ENCODE measurements around the gene TDRD3. TPM values are rescaled to one million over a fixed set of nuclear protein-coding genes. Genes with fewer than 3 reads are reported as not detected.

TDRD3 gene
- total RNA-seq, 1 donor from 2014 or later, result 46.6 TPM

DNA sequence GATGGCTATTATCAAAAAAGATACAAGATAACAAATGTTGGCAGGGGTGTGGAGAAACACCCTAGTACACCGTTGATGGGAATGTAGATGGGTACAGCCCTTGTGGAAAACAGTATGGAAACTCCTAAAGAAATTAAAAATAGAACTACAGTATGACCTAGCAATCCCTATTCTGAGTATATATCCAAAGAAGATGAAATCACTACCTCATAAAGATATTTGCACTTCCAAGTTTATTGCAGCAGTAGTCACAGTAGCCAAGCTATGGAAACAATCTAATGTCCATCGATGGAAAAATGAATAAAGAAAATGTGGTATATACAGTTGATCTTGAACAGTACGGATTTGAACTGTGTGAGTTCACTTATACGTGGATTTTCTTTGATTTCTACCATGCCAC, 28.3 kb downstream of the TDRD3 start:
- Histone ChIP-seq H3K27ac (replicated peaks) (no peak overlapping the region), H3K27me3 (ENCODE audit: low read depth) (no peaks in the 10 kb centered on the region), H3K4me1 (peaks cover 19% of the 10 kb centered on the region), H3K36me3 (no peaks in the 10 kb centered on the region), H3K4me3 (no peak overlapping the region), H3K9me3 (replicated peaks) (peaks cover 13% of the 10 kb centered on the region)
- DNase-seq, result no peak
- intact Hi-C loops (cut with micrococcal nuclease), result no loop called here
- TF ChIP-seq, protein P1, sequence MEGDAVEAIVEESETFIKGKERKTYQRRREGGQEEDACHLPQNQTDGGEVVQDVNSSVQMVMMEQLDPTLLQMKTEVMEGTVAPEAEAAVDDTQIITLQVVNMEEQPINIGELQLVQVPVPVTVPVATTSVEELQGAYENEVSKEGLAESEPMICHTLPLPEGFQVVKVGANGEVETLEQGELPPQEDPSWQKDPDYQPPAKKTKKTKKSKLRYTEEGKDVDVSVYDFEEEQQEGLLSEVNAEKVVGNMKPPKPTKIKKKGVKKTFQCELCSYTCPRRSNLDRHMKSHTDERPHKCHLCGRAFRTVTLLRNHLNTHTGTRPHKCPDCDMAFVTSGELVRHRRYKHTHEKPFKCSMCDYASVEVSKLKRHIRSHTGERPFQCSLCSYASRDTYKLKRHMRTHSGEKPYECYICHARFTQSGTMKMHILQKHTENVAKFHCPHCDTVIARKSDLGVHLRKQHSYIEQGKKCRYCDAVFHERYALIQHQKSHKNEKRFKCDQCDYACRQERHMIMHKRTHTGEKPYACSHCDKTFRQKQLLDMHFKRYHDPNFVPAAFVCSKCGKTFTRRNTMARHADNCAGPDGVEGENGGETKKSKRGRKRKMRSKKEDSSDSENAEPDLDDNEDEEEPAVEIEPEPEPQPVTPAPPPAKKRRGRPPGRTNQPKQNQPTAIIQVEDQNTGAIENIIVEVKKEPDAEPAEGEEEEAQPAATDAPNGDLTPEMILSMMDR (IDR thresholded peaks at IDR 0.05; ENCODE audit: borderline replicate concordance), result no peak

DNA sequence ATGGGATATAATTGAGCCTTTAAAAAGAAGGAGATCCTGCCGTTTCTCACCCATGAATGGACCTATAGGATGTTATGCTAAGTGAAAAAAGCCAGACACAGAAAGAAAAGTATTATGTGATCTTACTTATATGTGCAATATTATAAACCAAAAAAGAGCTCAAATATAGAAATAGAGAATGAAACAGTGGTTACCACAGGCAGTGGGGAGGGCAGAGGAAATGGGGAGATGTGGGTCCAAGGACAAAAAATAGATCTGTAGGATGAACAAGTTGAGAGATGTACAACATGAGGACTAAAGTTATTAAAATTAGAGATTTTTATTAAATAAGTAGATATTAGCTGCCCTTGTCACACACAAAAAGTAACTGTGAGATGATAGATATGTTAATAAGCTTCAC, 29.1 kb downstream of the TDRD3 start:
- peaks cover 19% of the 10 kb centered on the region for H3K4me1 ChIP-seq
- H3K36me3 ChIP-seq, result no peaks in the 10 kb centered on the region
- DNase-seq, result no peak
- intact Hi-C loops (cut with micrococcal nuclease), result no loop called here
- no peak overlapping the region for H3K4me3 ChIP-seq
- H3K27me3 ChIP-seq (ENCODE audit: low read depth), result no peaks in the 10 kb centered on the region
- no peak overlapping the region for H3K27ac ChIP-seq (replicated peaks)
- H3K9me3 ChIP-seq (replicated peaks), result peaks cover 7% of the 10 kb centered on the region
- TF ChIP-seq, protein P1 (IDR thresholded peaks at IDR 0.05; ENCODE audit: borderline replicate concordance), result no peak

DNA sequence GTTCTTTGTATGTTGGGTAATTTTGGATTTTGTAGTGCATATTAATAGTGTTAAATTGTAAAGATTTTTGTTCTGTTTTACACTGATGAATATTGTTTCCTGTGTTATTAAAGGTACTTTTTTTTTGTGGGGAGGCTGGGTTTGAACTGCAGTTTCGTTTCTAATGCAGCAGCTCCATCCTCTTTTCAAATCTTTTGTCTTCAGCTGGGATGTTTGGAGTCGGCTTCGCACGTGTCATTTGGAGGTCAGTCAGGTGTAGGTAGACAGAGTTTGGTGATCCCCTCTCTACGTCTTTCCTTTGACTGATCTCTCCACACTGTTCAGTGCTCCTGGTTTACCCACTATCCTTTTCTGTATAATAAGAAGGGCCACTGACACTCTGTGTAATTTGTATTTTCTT, 30.3 kb downstream of the TDRD3 start:
- intact Hi-C loops (cut with micrococcal nuclease), result no loop called here
- H3K36me3 ChIP-seq, result no peaks in the 10 kb centered on the region
- H3K4me1 ChIP-seq, result peaks cover 11% of the 10 kb centered on the region
- TF ChIP-seq, protein P1 (IDR thresholded peaks at IDR 0.05; ENCODE audit: borderline replicate concordance), result no peak
- peaks cover 5% of the 10 kb centered on the region for H3K9me3 ChIP-seq (replicated peaks)
- no peaks in the 10 kb centered on the region for H3K27me3 ChIP-seq (ENCODE audit: low read depth)
- H3K27ac ChIP-seq (replicated peaks), result no peak overlapping the region
- H3K4me3 ChIP-seq, result no peak overlapping the region
- DNase-seq, result no peak

GRCh38 chr13:60431108-60431700, 34.2 kb downstream of the TDRD3 start:
- Histone ChIP-seq H3K27ac (replicated peaks) (no peak overlapping the region), H3K4me3 (no peak overlapping the region), H3K9me3 (replicated peaks) (peaks cover 9% of the 10 kb centered on the region), H3K4me1 (no peaks in the 10 kb centered on the region), H3K36me3 (no peaks in the 10 kb centered on the region), H3K27me3 (ENCODE audit: low read depth) (no peaks in the 10 kb centered on the region)
- intact Hi-C loops (cut with micrococcal nuclease), result no loop called here
- no peak for DNase-seq
- TF ChIP-seq, protein P1 (IDR thresholded peaks at IDR 0.05; ENCODE audit: borderline replicate concordance), result peak; percentile 97

- H3K9me3 ChIP-seq (replicated peaks), result peaks cover 8% of the 10 kb centered on the region
- no peak overlapping the region for H3K27ac ChIP-seq (replicated peaks)
- H3K4me3 ChIP-seq, result no peak overlapping the region
- no peaks in the 10 kb centered on the region for H3K36me3 ChIP-seq
- no peaks in the 10 kb centered on the region for H3K4me1 ChIP-seq
- intact Hi-C loops (cut with micrococcal nuclease), result no loop called here
- H3K27me3 ChIP-seq (ENCODE audit: low read depth), result no peaks in the 10 kb centered on the region
- TF ChIP-seq, protein P1 (IDR thresholded peaks at IDR 0.05; ENCODE audit: borderline replicate concordance), result no peak
- no peak for DNase-seq
Observed at GRCh38 chr13:60433505-60433904, 36.5 kb downstream of the TDRD3 start.
